Lower leg skin (tissue), 4 donors: ENCODE results near the gene BNIP3. TPM values are rescaled to one million over a fixed set of nuclear protein-coding genes. Genes with fewer than 3 reads are reported as not detected.
A peak's percentile ranks its signal among the peaks of the same experiment; 100 is the strongest.

Experiments
- DNase-seq, 2 donors: peaks; one replicate each; pipeline ENCODE4 v3.0.0-alpha.2; 2019; ENCODE audit warnings: low spot score in 2 of 2
- H3K4me3 ChIP-seq: fragments of 200-600 bp; sonication (generic); 2 replicates; pipeline ENCODE4 v1.5.1; 2017; ENCODE audit warnings: mild to moderate bottlenecking, low read depth; ENCODE audit not compliant: poor library complexity, severe bottlenecking
- POLR2A ChIP-seq, 2 donors: fragments of 450-650 bp; IDR thresholded peaks; one replicate each; pipeline ENCODE4 v1.6.1; 2016 to 2017; ENCODE audit warnings: antibody characterized with exemption in 2 of 2, mild to moderate bottlenecking in 1 of 2, moderate library complexity in 1 of 2
- WGBS, 2 donors: methylation state at CpG; one replicate each; pipeline ENCODE4 v1.1.5; 2018; 5-methylcytosine and 5-hydroxymethylcytosine counted together
- intact Hi-C: fragments of 100-400 bp; cut with DNase I; formaldehyde crosslinking; loops from one replicate; pipeline ENCODE4 v1.15.0; 2023; ENCODE audit warnings: low total_unique reads
- total RNA-seq, 4 donors: library from RNA; depleted of rRNA; stranded (reverse); fragments of >200 nt; gene quantifications; one replicate each; pipeline ENCODE4 v1.1.0, GENCODE V29; 2016
- TF ChIP-seq, protein P1 (sequence below), 3 donors: fragments of 450-650 bp; IDR thresholded peaks; one replicate each; pipeline ENCODE4 v1.5.1; 2016; ENCODE audit warnings: antibody characterized with exemption in 3 of 3, mild to moderate bottlenecking in 3 of 3, moderate library complexity in 2 of 3

Gene BNIP3, protein sequence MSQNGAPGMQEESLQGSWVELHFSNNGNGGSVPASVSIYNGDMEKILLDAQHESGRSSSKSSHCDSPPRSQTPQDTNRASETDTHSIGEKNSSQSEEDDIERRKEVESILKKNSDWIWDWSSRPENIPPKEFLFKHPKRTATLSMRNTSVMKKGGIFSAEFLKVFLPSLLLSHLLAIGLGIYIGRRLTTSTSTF
- total RNA-seq = 100 to 1,000 TPM in 3 of 4 donors, 10 to 100 TPM in 1; 78.4 to 241 (median 168) TPM

GRCh38 chr10:131981429-131982184 lies at the start of gene BNIP3:
BNIP3 (minus strand) TSS chr10:131981923; CDS start chr10:131981806, 117 bp downstream.
- intact Hi-C loops = loop anchor here (10.0 kb wide), 1 partner anchor 77 kb away; the partner anchor contains the start of gene PPP2R2D
- DNase-seq = peak; percentile 91 to 99
- peak within 1 kb of the TSS; percentile 77 for H3K4me3 ChIP-seq
- 0 to 1% methylated on average over 56 to 62 of the region's 100 CpGs for WGBS, 2 donors
- TF ChIP-seq POLR2A (IDR thresholded peaks at IDR 0.05) = peak in 1 of 2 donors; percentile 55
- TF ChIP-seq, protein P1, sequence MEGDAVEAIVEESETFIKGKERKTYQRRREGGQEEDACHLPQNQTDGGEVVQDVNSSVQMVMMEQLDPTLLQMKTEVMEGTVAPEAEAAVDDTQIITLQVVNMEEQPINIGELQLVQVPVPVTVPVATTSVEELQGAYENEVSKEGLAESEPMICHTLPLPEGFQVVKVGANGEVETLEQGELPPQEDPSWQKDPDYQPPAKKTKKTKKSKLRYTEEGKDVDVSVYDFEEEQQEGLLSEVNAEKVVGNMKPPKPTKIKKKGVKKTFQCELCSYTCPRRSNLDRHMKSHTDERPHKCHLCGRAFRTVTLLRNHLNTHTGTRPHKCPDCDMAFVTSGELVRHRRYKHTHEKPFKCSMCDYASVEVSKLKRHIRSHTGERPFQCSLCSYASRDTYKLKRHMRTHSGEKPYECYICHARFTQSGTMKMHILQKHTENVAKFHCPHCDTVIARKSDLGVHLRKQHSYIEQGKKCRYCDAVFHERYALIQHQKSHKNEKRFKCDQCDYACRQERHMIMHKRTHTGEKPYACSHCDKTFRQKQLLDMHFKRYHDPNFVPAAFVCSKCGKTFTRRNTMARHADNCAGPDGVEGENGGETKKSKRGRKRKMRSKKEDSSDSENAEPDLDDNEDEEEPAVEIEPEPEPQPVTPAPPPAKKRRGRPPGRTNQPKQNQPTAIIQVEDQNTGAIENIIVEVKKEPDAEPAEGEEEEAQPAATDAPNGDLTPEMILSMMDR (IDR thresholded peaks at IDR 0.05) = no peak

DNA sequence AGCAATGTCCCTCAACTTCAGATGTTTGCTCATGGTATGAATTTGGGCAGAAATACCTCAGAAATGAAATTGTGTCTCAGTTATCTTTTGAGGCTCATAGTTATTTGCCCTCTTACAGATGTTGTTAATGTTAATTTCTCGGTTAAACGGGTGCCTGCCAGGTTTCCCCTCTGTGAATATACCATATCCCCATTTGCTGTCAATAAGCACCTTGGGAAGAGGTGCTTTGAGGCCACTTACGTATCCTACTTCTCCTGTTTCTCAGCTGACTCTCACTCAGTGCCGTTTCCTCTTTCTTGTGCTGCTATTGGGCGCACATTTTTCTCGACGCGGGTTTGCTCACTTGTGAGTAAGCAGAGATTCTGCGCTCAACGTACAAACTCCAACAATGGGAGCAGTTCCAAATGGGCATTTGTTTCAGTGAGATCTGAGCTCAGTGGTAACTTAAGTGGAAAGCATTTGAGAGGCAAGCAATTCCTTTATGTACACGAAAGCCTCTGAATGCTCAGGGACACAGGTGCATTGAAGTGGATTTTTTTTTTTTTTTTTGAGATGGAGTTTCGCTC lies 49.3 kb upstream of the BNIP3 start:
- intact Hi-C loops = no loop called here
- H3K4me3 ChIP-seq = no peak overlapping the region
- TF ChIP-seq, protein P1 (IDR thresholded peaks at IDR 0.05) = no peak
- WGBS, 2 donors = 75 to 76% methylated on average over 12 of the region's 12 CpGs
- DNase-seq = no peak

DNA sequence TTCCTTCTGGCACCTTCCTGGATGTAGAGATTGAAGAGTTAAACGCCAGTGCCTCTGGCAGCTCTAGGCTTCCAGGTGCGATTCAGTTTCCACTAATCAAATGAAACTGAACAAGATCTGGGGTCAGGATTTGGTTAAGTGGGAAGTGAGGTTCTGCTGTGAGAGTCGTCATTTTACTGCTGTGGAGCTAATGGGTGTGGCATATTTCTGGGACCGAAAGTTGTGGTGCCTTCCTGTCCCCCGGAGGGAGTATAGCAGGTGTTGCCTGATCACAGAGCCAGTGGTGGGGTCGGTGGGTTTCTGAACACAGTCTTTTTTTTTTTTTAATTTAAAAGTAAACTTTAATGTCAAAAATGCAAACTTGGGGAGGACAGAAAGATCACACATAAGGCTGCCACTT lies 47.0 kb upstream of the BNIP3 start:
- WGBS, 2 donors = 37 to 48% methylated on average over 6 of the region's 6 CpGs
- intact Hi-C loops = no loop called here
- H3K4me3 ChIP-seq = no peak overlapping the region
- TF ChIP-seq, protein P1 (IDR thresholded peaks at IDR 0.05) = no peak
- no peak for TF ChIP-seq POLR2A (IDR thresholded peaks at IDR 0.05)
- no peak for DNase-seq

DNA sequence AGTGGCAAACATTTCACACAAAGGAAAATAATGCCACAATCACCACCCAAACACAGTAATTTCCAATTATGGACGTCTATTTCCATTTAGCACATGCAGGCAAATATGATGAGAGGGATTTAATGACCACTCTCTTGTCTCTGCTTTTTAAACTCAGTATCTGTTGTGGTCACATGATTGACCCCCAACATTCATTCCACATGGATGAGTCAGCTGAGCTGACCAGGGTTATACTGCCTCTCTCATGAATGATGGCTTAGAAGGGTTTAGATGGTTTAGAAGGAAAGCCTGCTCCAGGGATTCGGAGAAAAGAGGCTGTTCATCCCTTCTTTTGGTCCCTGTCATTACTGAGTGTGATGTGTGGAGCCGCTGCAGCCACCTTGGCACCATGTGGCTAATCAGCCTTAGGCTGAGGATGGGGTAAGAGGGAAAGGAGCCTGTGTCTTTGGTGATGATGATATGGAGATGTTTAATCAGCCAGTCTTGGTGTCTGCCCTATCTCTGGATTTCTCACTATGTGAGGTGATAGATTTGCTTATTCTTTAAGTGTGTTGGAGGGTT lies 45.8 kb upstream of the BNIP3 start:
- no peak for DNase-seq
- no peak for TF ChIP-seq POLR2A (IDR thresholded peaks at IDR 0.05)
- TF ChIP-seq, protein P1 (IDR thresholded peaks at IDR 0.05) = no peak
- WGBS, 2 donors = 66 to 72% methylated on average over 3 of the region's 3 CpGs
- no peak overlapping the region for H3K4me3 ChIP-seq
- intact Hi-C loops = no loop called here

- no peak overlapping the region for H3K4me3 ChIP-seq
- no peak for TF ChIP-seq POLR2A (IDR thresholded peaks at IDR 0.05)
- TF ChIP-seq, protein P1 (IDR thresholded peaks at IDR 0.05) = peak in 1 of 3 donors; percentile 73
- intact Hi-C loops = no loop called here
- WGBS, 2 donors = 18 to 23% methylated on average over 36 of the region's 36 CpGs
- DNase-seq = peak; percentile 67 to 94
These were observed 41.5 kb upstream of the BNIP3 start for GRCh38 chr10:132023092-132023811.
